IPS-18c (cell line): Measurements from ENCODE around the gene FAM81A.
"Not testable (repeated sequence)": the region's sequence is repeated elsewhere in the genome, so short reads cannot be mapped to it uniquely, and the experiment has no call there.

Source experiments
- H3K4me3 ChIP-seq: 2 replicates; pipeline ENCODE4 v1.7.0; 2013; ENCODE audit warnings: low read depth, mild to moderate bottlenecking, low read length, moderate library complexity; ENCODE audit not compliant: insufficient read depth
- H3K9me3 ChIP-seq: one replicate; pipeline ENCODE4 v1.6.1; 2013; ENCODE audit warnings: mild to moderate bottlenecking, low read length, moderate library complexity; ENCODE audit not compliant: control insufficient read depth, insufficient read depth

FAM81A gene

GRCh38 chr15:59416816-59417215, 21.2 kb upstream of the FAM81A start:
- Histone ChIP-seq H3K9me3 (no peaks in the 10 kb centered on the region), H3K4me3 (no peak overlapping the region)

- Histone ChIP-seq H3K9me3 (no peaks in the 10 kb centered on the region), H3K4me3 (no peak overlapping the region)
Measured at GRCh38 chr15:59419170-59419569, 18.8 kb upstream of the FAM81A start.

- Histone ChIP-seq H3K4me3 (no peak overlapping the region), H3K9me3 (no peaks in the 10 kb centered on the region)
Measured at GRCh38 chr15:59420108-59420507, 17.9 kb upstream of the FAM81A start.

- no peak overlapping the region for H3K4me3 ChIP-seq
- H3K9me3 ChIP-seq: no peaks in the 10 kb centered on the region
Measured at GRCh38 chr15:59420986-59421618, 16.9 kb upstream of the FAM81A start.

GRCh38 chr15:59424616-59425015, 13.4 kb upstream of the FAM81A start:
- Histone ChIP-seq H3K9me3 (no peaks in the 10 kb centered on the region), H3K4me3 (no peak overlapping the region)

GRCh38 chr15:59428898-59429297, 9.1 kb upstream of the FAM81A start:
- H3K4me3 ChIP-seq: not testable (repeated sequence)

GRCh38 chr15:59432389-59432788, 5.6 kb upstream of the FAM81A start:
- Histone ChIP-seq H3K9me3 (no peaks in the 10 kb centered on the region), H3K4me3 (no peak overlapping the region)

More at GRCh38 chr15:59428898-59429297, 9.1 kb upstream of the FAM81A start:
- H3K9me3 ChIP-seq: not testable (repeated sequence)

GRCh38 chr15:59434481-59434880, 3.5 kb upstream of the FAM81A start:
- Histone ChIP-seq H3K9me3 (no peaks in the 10 kb centered on the region), H3K4me3 (no peak overlapping the region)

- H3K4me3 ChIP-seq: peak overlapping the region; percentile 64; the same call in 1 of the 2 replicates
Measured at GRCh38 chr15:59436774-59437141, 1.2 kb upstream of the FAM81A start.

GRCh38 chr15:59437142-59437816, 707 bp upstream of the FAM81A start:
- H3K4me3 ChIP-seq: peak overlapping the region; percentile 64
- no peaks in the 10 kb centered on the region for H3K9me3 ChIP-seq

More at GRCh38 chr15:59436774-59437141, 1.2 kb upstream of the FAM81A start:
- H3K9me3 ChIP-seq: no peaks in the 10 kb centered on the region

- peak overlapping the region; percentile 52 for H3K4me3 ChIP-seq
- no peaks in the 10 kb centered on the region for H3K9me3 ChIP-seq
Measured at GRCh38 chr15:59438625-59439290, 772 bp downstream of the FAM81A start.

- Histone ChIP-seq H3K4me3 (no peak overlapping the region), H3K9me3 (no peaks in the 10 kb centered on the region)
Measured at GRCh38 chr15:59439576-59439975, 1.6 kb downstream of the FAM81A start.

GRCh38 chr15:59443341-59444072, 5.5 kb downstream of the FAM81A start:
- no peaks in the 10 kb centered on the region for H3K9me3 ChIP-seq
- no peak overlapping the region for H3K4me3 ChIP-seq

- H3K9me3 ChIP-seq: no peaks in the 10 kb centered on the region
- no peak overlapping the region for H3K4me3 ChIP-seq
Measured at GRCh38 chr15:59444081-59444835, 6.3 kb downstream of the FAM81A start.

- H3K4me3 ChIP-seq: no peak overlapping the region
- no peaks in the 10 kb centered on the region for H3K9me3 ChIP-seq
Measured at GRCh38 chr15:59444980-59445545, 7.1 kb downstream of the FAM81A start.

GRCh38 chr15:59446232-59446957, 8.4 kb downstream of the FAM81A start:
- H3K4me3 ChIP-seq: no peak overlapping the region

More at GRCh38 chr15:59446232-59446957, 8.4 kb downstream of the FAM81A start:
- H3K9me3 ChIP-seq: no peaks in the 10 kb centered on the region
